Body of pancreas (tissue), 4 donors: ENCODE results near the gene CD247. TPM values are rescaled to one million over a fixed set of nuclear protein-coding genes. Genes with fewer than 3 reads are reported as not detected.
A peak's percentile ranks its signal among the peaks of the same experiment; 100 is the strongest.

Experiments
- ATAC-seq: fragments of 150-250 bp; one replicate; pipeline ENCODE4 v1.9.1; 2016
- DNase-seq, 4 donors: peaks; one replicate each; pipeline ENCODE4 v3.0.0-alpha.2; 2019
- H3K27ac ChIP-seq, 4 donors: fragments of 200-600 bp; sonication (generic); 1 replicate in 3 of 4; 2 replicates in 1 of 4; pipeline versions ENCODE4 v1.5.1 to v1.6.1; 2016 to 2019; ENCODE audit warnings: mild to moderate bottlenecking in 1 of 4, mixed read lengths in 1 of 4, moderate library complexity in 1 of 4
- H3K27me3 ChIP-seq, 2 donors: fragments of 200-600 bp; sonication (generic); one replicate each; pipeline ENCODE4 v1.6.0; 2016; ENCODE audit warnings: mild to moderate bottlenecking in 1 of 2
- H3K36me3 ChIP-seq, 2 donors: fragments of 200-600 bp; sonication (generic); replicated peaks in 1 of 2; 2 replicates each; pipeline ENCODE4 v1.5.1; 2016; ENCODE audit warnings: low read depth in 2 of 2; ENCODE audit not compliant: insufficient read depth in 1 of 2
- H3K4me1 ChIP-seq: fragments of 200-600 bp; sonication (generic); one replicate; pipeline ENCODE4 v1.6.0; 2016
- H3K4me3 ChIP-seq, 2 donors: fragments of 200-600 bp; sonication (generic); 1 replicate in 1 of 2; 2 replicates in 1 of 2; pipeline ENCODE4 v1.5.1; 2016 to 2019
- H3K9me3 ChIP-seq, 3 donors: fragments of 200-600 bp; sonication (generic); 1 replicate in 2 of 3; 2 replicates in 1 of 3; pipeline ENCODE4 v1.5.1; 2016
- POLR2A ChIP-seq, 3 donors: fragments of 450-650 bp; IDR thresholded peaks; one replicate each; pipeline ENCODE4 v1.6.1; 2016; ENCODE audit warnings: antibody characterized with exemption in 3 of 3, mild to moderate bottlenecking in 2 of 3
- WGBS, 2 donors: methylation state at CpG; one replicate each; pipeline ENCODE4 v1.1.5; 2017; 5-methylcytosine and 5-hydroxymethylcytosine counted together
- intact Hi-C: fragments of 100-400 bp; cut with DNase I; formaldehyde crosslinking; loops from one replicate; pipeline ENCODE4 v1.15.1; 2023
- total RNA-seq, 2 donors: library from RNA; depleted of rRNA; stranded (reverse); fragments of >200 nt; gene quantifications; one replicate each; pipeline ENCODE4 v1.1.0, GENCODE V29; 2016
- TF ChIP-seq, protein P1 (sequence below), 7 experiments: fragments of 450-650 bp in 4 of 7; fragments of 200-600 bp in 3 of 7; sonication (generic) in 3 of 7; IDR thresholded peaks; one replicate each; pipeline ENCODE4 v1.5.1; 2016 to 2019; ENCODE audit warnings: antibody characterized with exemption in 7 of 7

The CD247 gene
- total RNA-seq, 2 donors from 2014 or later: 2.3 to 3.3 TPM

DNA sequence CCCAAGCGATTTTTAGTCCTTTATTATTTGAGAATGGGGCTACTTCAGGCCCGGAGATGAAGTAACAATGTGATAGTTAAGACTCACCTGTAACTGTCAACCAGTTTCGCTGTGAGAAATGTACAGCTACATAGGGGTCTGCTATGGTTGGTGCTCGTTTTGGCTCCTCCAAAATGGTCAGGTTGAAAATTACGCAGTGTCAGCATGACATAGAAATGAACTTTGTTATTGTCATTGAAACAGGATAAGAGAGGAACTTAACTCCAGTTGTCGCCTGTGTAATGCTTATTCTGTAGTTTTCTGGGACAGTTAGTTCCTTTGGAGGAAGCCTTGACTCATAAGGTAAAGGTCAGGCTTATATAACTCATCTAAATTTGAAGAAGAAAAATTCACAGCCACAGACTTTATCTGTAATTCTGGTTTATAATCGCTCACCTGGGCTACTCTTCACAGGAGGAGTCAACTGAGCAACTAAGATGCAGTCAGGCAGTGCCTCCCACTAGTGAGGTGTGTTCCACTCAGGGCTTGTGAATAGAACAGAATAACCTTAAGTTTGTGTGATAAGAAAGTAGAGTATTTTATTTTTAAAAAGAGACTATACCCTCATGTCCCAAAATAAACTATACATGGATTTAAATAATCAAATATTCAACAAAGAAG, 130.9 kb downstream of the CD247 start:
- H3K27me3 ChIP-seq: no peaks in the 10 kb centered on the region
- WGBS, 2 donors: 79 to 85% methylated on average over 7 of the region's 7 CpGs
- no peaks in the 10 kb centered on the region for H3K9me3 ChIP-seq
- ATAC-seq: no peak
- intact Hi-C loops: no loop called here
- TF ChIP-seq, protein P1, sequence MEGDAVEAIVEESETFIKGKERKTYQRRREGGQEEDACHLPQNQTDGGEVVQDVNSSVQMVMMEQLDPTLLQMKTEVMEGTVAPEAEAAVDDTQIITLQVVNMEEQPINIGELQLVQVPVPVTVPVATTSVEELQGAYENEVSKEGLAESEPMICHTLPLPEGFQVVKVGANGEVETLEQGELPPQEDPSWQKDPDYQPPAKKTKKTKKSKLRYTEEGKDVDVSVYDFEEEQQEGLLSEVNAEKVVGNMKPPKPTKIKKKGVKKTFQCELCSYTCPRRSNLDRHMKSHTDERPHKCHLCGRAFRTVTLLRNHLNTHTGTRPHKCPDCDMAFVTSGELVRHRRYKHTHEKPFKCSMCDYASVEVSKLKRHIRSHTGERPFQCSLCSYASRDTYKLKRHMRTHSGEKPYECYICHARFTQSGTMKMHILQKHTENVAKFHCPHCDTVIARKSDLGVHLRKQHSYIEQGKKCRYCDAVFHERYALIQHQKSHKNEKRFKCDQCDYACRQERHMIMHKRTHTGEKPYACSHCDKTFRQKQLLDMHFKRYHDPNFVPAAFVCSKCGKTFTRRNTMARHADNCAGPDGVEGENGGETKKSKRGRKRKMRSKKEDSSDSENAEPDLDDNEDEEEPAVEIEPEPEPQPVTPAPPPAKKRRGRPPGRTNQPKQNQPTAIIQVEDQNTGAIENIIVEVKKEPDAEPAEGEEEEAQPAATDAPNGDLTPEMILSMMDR (IDR thresholded peaks at IDR 0.05): no peak
- TF ChIP-seq POLR2A (IDR thresholded peaks at IDR 0.05): no peak
- H3K27ac ChIP-seq: no peak overlapping the region
- peaks cover 0 to 5% of the 10 kb centered on the region in 2 donors for H3K36me3 ChIP-seq
- peak in 1 of 4 donors; percentile 2 for DNase-seq
- H3K4me3 ChIP-seq: no peak overlapping the region
- no peaks in the 10 kb centered on the region for H3K4me1 ChIP-seq

Other genes with a start within 250 kb of the CD247 start
- 100 to 1,000 TPM in 1 of 2 donors, 10 to 100 TPM in 1; 81.1 to 100 TPM for gene CREG1, start 35.2 kb upstream of the CD247 start, total RNA-seq
- gene RCSD1, start 111.7 kb upstream of the CD247 start, total RNA-seq: 1 to 10 TPM; 4.7 to 5.6 TPM
- 10 to 100 TPM; 19.8 to 28.5 TPM for gene MPZL1, start 203.5 kb upstream of the CD247 start, total RNA-seq